Neural cell (in vitro differentiated cells): ENCODE data around the gene LRP1. TPM values are rescaled to one million over a fixed set of nuclear protein-coding genes. Genes with fewer than 3 reads are reported as not detected.

Experiments
- H2AFZ ChIP-seq: fragments of 200-600, 300-800 bp; sonication (generic), shearing (Covaris generic); 2 replicates; pipeline ENCODE4 v1.6.0; 2014; ENCODE audit warnings: low read depth, mild to moderate bottlenecking, antibody characterized with exemption, low read length, moderate library complexity
- H3F3A ChIP-seq: fragments of 200-600 bp; shearing (Covaris generic); 2 replicates; pipeline ENCODE4 v1.6.1; 2016; ENCODE audit warnings: mild to moderate bottlenecking, moderate library complexity, mixed read lengths, antibody characterized with exemption, low read length; ENCODE audit not compliant: insufficient read depth, poor library complexity, severe bottlenecking
- H3K27ac ChIP-seq: fragments of 200-600, 300-800 bp; sonication (generic), shearing (Covaris generic); 2 replicates; pipeline ENCODE4 v1.5.1; 2014; ENCODE audit warnings: mild to moderate bottlenecking, low read length, moderate library complexity
- H3K27me3 ChIP-seq: fragments of 300-800, 200-600 bp; sonication (generic), shearing (Covaris generic); 2 replicates; pipeline ENCODE4 v1.6.0; 2014; ENCODE audit warnings: mild to moderate bottlenecking, low read depth, low read length, moderate library complexity; ENCODE audit not compliant: insufficient read depth
- H3K36me3 ChIP-seq: fragments of 300-800, 200-600 bp; sonication (generic), shearing (Covaris generic); 2 replicates; pipeline ENCODE4 v1.5.1; 2014; ENCODE audit warnings: mild to moderate bottlenecking, antibody characterized with exemption, low read length, moderate library complexity; ENCODE audit not compliant: insufficient read depth
- H3K4me2 ChIP-seq: fragments of 300-800, 200-600 bp; sonication (generic), shearing (Covaris generic); 2 replicates; pipeline ENCODE4 v1.6.0; 2014; ENCODE audit warnings: mild to moderate bottlenecking, low read length
- H3K4me3 ChIP-seq: fragments of 300-800, 200-600 bp; sonication (generic), shearing (Covaris generic); 2 replicates; pipeline ENCODE4 v1.5.1; 2014; ENCODE audit warnings: mild to moderate bottlenecking, low read length, moderate library complexity
- H3K79me2 ChIP-seq: fragments of 200-600 bp; shearing (Covaris generic); replicated peaks from 2 replicates; pipeline ENCODE4 v1.6.0; 2014; ENCODE audit warnings: mild to moderate bottlenecking, low read length, moderate library complexity; ENCODE audit not compliant: insufficient read depth
- H3K9ac ChIP-seq: fragments of 300-800, 200-600 bp; sonication (generic), shearing (Covaris generic); 2 replicates; pipeline ENCODE4 v1.6.1; 2016; ENCODE audit warnings: mild to moderate bottlenecking, low read length, mixed read lengths
- H3K9me2 ChIP-seq: fragments of 200-600 bp; shearing (Covaris generic); 2 replicates; pipeline ENCODE4 v1.6.1; 2016; ENCODE audit warnings: mild to moderate bottlenecking, low read length, mixed read lengths; ENCODE audit not compliant: insufficient read depth
- H3K9me3 ChIP-seq: fragments of 200-600, 300-800 bp; sonication (generic), shearing (Covaris generic); 2 replicates; pipeline ENCODE4 v1.6.1; 2016; ENCODE audit warnings: mild to moderate bottlenecking, mixed run types, low read length, moderate library complexity, mixed read lengths
- H4K20me1 ChIP-seq: fragments of 200-600 bp; shearing (Covaris generic); 2 replicates; pipeline ENCODE4 v1.6.1; 2016; ENCODE audit warnings: mild to moderate bottlenecking, mixed run types; ENCODE audit not compliant: insufficient read depth
- CTCF ChIP-seq: fragments of 450-650 bp; IDR thresholded peaks from 2 replicates; pipeline ENCODE4 v1.5.1; 2014; ENCODE audit warnings: antibody characterized with exemption, mild to moderate bottlenecking, moderate library complexity; ENCODE audit not compliant: poor library complexity, severe bottlenecking
- EP300 ChIP-seq: fragments of 450-650 bp; conservative IDR thresholded peaks from 2 replicates; pipeline ENCODE4 v1.6.1; 2014; ENCODE audit warnings: antibody characterized with exemption, mild to moderate bottlenecking, moderate library complexity; ENCODE audit not compliant: poor library complexity, severe bottlenecking
- EZH2 ChIP-seq: fragments of 200-600, 300-800 bp; shearing (Covaris generic), sonication (generic); IDR thresholded peaks from 2 replicates; pipeline ENCODE4 v1.6.1; 2014; ENCODE audit warnings: antibody characterized with exemption, low read length, borderline replicate concordance, mild to moderate bottlenecking; ENCODE audit not compliant: insufficient read depth, poor library complexity, severe bottlenecking
- MXI1 ChIP-seq: fragments of 450-650 bp; conservative IDR thresholded peaks from 2 replicates; pipeline ENCODE4 v1.6.1; 2014; ENCODE audit warnings: antibody characterized with exemption, mild to moderate bottlenecking; ENCODE audit not compliant: poor library complexity, severe bottlenecking
- POLR2AphosphoS5 ChIP-seq: IDR thresholded peaks from 2 replicates; pipeline ENCODE4 v1.6.1; 2012
- RAD21 ChIP-seq: fragments of 450-650 bp; conservative IDR thresholded peaks from 2 replicates; pipeline ENCODE4 v1.6.1; 2014; ENCODE audit warnings: antibody characterized with exemption, mild to moderate bottlenecking, moderate library complexity
- REST ChIP-seq: IDR thresholded peaks from 2 replicates; pipeline ENCODE4 v1.6.1; 2012; ENCODE audit warnings: borderline replicate concordance
- SMC3 ChIP-seq: fragments of 450-650 bp; conservative IDR thresholded peaks from 2 replicates; pipeline ENCODE4 v1.6.1; 2014; ENCODE audit warnings: antibody characterized with exemption, mild to moderate bottlenecking, moderate library complexity; ENCODE audit not compliant: poor library complexity
- TAF1 ChIP-seq: IDR thresholded peaks from 2 replicates; pipeline ENCODE4 v1.6.1; 2012; ENCODE audit warnings: low read depth
- polyA plus RNA-seq: library from polyadenylated mRNA; depleted of rRNA; stranded (reverse); fragments of >200 nt; gene quantifications from 2 replicates; pipeline ENCODE4 v1.2.3, GENCODE V29; 2014

Gene LRP1
- polyA plus RNA-seq, 1 donor from 2014 or later = 18.2 TPM

DNA sequence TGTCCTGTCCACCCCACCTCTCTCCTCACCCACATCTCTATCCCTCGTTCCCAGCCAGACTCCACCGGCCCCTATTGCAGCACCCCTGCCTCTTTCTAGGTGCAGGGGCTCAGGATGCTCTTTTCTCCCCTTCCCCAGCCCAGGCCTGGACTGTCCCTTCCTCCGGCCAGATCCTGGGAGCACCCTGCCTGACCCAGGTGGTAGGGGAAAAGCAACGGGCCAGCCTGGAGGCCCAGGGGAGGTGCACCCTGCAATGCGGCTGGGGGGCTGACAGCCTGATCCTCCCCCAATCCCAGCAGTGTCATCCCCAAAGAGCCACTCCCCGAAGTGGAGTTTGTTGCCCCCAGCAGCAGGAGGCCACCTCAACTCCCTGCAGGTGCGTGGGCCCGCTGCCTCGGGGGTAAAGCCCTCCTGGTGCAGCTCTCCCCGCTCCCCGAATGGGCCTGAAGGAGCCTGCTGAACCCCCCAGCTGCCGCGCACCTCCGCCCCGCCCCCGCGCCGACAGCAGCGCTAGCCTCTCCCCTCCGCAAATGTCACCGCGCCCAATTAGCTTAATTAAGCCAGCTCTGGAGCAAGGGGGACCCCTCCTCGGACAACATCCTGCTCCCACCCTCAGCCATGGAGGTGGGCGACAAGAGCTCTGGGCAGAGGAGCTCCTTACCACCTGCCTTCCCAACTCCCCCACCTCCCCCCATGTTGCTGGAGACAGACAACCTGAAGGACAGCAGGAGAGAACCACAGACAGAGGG lies 93.1 kb downstream of the LRP1 start:
- H3K9me2 ChIP-seq = no peaks in the 10 kb centered on the region
- no peaks in the 10 kb centered on the region for H3F3A ChIP-seq
- H3K79me2 ChIP-seq = no peaks in the 10 kb centered on the region
- no peak overlapping the region for H3K4me3 ChIP-seq
- no peaks in the 10 kb centered on the region for H3K9me3 ChIP-seq
- H3K9ac ChIP-seq = no peak overlapping the region
- no peak overlapping the region for H3K4me2 ChIP-seq
- peaks cover 98% of the 10 kb centered on the region for H3K27me3 ChIP-seq
- H3K36me3 ChIP-seq = no peaks in the 10 kb centered on the region
- no peaks in the 10 kb centered on the region for H4K20me1 ChIP-seq
- H2AFZ ChIP-seq = no peak overlapping the region
- no peak overlapping the region for H3K27ac ChIP-seq
- TF ChIP-seq SMC3 (no peak), EP300 (no peak), RAD21 (no peak), CTCF (no peak), REST (no peak), POLR2AphosphoS5 (no peak), MXI1 (no peak), EZH2 (no peak), TAF1 (no peak)

- no peaks in the 10 kb centered on the region for H3K79me2 ChIP-seq
- TF ChIP-seq EP300 = no peak
- TF ChIP-seq REST = no peak
- TF ChIP-seq EZH2 = no peak
- no peak for TF ChIP-seq MXI1
- TF ChIP-seq SMC3 = no peak
- H3K4me3 ChIP-seq = no peak overlapping the region
- peaks cover 100% of the 10 kb centered on the region for H3K27me3 ChIP-seq
- no peaks in the 10 kb centered on the region for H3K9me3 ChIP-seq
- no peaks in the 10 kb centered on the region for H3F3A ChIP-seq
- no peaks in the 10 kb centered on the region for H3K9me2 ChIP-seq
- H3K4me2 ChIP-seq = no peak overlapping the region
- H3K36me3 ChIP-seq = no peaks in the 10 kb centered on the region
- no peak overlapping the region for H3K27ac ChIP-seq
- no peaks in the 10 kb centered on the region for H4K20me1 ChIP-seq
- no peak overlapping the region for H2AFZ ChIP-seq
- no peak overlapping the region for H3K9ac ChIP-seq
These were observed 94.3 kb downstream of the LRP1 start for GRCh38 chr12:57222286-57223190.
